GM12874 (cell line): ENCODE measurements around the gene RAET1E.

Source experiments
- TF ChIP-seq, protein P1 (sequence below): IDR thresholded peaks from 2 replicates; pipeline ENCODE4 v1.5.1; 2011; ENCODE audit warnings: low read depth, mild to moderate bottlenecking, control low read depth, low read length, moderate library complexity; ENCODE audit not compliant: insufficient read depth

RAET1E gene

DNA sequence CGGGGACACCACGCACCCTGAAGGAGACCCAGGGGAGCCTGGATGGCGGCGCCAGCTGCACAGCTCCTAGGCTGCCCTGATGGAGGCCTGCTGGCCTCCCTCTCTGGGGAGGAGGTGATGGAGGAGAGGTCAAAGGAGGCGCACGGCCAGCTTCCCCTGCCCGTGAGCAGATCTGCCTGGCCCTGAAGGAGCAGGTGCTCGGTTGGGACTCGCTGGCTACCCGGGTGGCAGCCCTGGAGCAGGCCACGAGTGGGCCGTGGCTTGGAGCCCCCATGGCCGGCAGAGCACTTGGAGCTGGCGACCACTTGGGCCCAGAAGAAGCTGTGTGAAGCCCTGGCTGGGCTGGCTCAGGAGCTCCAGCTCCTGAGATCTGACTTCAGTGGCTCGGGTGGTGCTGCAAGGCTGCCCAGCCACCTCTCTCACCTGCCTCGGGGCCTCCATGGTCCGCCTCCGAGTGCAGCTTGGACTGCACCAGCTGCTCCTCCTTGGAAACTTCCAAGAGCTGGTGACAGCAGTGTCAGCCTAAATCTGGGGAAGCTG is 7.5 kb upstream of the RAET1E start:
- TF ChIP-seq, protein P1, sequence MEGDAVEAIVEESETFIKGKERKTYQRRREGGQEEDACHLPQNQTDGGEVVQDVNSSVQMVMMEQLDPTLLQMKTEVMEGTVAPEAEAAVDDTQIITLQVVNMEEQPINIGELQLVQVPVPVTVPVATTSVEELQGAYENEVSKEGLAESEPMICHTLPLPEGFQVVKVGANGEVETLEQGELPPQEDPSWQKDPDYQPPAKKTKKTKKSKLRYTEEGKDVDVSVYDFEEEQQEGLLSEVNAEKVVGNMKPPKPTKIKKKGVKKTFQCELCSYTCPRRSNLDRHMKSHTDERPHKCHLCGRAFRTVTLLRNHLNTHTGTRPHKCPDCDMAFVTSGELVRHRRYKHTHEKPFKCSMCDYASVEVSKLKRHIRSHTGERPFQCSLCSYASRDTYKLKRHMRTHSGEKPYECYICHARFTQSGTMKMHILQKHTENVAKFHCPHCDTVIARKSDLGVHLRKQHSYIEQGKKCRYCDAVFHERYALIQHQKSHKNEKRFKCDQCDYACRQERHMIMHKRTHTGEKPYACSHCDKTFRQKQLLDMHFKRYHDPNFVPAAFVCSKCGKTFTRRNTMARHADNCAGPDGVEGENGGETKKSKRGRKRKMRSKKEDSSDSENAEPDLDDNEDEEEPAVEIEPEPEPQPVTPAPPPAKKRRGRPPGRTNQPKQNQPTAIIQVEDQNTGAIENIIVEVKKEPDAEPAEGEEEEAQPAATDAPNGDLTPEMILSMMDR = no peak

DNA sequence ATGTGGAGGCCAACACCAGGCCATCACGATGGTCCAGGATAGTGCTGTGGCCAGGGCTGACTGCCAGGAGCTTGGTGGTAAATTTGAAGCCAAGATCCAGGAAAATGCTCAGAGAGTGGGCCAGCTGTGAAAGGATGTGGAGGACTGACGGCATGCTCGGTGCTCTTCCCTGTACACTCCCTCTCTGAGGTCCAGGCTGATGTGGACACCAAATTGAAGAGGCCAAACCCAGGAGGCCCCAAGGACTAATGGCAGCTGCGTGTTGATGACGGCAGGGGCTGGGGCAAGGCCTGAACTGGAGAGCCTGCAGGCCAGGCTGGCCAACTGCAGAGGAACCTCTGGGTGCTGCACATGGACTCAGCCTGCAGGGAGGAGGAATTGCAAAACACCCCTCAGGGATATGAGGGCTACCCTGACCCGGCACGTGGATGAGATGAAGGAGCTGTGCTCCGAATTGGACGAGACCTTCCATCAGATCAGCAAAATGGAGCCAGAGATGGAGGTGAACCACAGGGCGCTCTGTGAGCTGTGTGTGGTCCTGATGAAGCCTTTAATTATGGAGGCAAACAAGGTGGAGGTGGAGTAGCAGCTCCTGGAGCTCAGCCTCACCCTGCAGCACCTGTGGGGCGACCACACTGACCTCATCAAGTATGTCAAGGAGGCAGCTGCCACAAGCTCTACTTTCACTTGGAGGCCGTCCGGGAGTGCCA is 6.9 kb upstream of the RAET1E start:
- TF ChIP-seq, protein P1 = no peak

DNA sequence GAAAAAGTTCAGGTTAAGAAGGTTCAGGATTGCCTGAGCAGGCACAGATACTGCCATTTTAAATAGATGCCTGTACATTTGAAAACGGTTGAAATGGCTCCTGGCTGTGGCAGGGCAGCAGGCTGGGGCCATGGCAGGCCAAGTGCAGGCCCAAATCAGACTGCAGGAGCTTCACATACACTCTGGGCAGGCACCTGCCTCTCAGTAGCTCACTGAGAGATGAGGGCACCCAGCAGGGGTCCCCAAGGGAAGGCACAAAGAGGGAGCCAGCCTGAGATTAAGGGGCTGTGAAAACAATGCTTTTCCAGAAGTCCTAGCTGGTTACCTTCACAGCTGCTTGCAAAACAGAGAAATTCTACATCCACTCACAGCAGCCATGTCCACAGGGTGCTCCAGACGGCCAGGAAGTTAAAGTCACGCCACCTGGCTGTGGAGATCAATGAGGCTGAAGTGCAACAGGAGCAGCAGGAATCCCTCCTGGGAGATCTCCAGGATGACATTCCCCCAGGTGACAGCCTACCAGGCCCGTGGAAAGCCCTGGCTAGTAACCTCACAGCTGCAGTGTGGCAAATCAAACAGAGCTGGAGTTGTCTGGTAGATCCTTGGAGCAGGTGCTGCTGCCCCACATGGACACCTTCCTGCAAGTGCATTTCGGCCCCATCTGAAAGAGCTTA is 6.2 kb upstream of the RAET1E start:
- TF ChIP-seq, protein P1 = no peak

DNA sequence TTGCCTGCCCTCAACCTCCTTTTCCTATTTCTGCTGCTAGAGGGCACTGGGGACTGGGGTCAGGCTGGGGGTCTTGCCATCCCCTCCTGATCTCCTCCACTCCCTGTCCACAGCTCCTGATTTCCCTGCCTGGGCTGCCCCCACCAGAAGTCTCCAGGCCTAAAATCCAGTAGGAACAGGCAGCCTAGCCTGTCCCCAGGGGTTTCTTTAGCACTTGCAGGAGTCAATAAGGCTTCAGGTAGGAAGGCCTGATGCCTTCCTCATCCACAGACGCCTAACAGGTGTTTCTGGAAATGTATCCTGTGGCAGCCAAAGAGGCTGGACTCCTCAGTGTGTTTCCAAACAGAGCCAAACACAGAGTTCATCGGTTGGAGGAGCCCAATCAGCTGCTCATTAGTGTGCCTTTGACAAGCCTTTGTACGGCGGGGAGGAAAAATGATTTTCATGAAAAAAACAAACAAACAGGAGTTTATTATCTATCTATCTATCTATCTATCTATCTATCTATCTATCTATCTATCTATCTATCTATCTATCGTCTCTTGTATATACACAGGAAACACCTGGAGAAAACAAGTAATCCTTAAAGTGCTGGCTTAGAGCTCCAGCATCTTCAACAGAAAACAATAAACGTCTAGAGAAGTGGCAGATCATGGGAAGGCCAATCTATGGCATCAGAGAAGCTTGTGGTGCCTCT is 3.7 kb upstream of the RAET1E start:
- TF ChIP-seq, protein P1 = no peak

DNA sequence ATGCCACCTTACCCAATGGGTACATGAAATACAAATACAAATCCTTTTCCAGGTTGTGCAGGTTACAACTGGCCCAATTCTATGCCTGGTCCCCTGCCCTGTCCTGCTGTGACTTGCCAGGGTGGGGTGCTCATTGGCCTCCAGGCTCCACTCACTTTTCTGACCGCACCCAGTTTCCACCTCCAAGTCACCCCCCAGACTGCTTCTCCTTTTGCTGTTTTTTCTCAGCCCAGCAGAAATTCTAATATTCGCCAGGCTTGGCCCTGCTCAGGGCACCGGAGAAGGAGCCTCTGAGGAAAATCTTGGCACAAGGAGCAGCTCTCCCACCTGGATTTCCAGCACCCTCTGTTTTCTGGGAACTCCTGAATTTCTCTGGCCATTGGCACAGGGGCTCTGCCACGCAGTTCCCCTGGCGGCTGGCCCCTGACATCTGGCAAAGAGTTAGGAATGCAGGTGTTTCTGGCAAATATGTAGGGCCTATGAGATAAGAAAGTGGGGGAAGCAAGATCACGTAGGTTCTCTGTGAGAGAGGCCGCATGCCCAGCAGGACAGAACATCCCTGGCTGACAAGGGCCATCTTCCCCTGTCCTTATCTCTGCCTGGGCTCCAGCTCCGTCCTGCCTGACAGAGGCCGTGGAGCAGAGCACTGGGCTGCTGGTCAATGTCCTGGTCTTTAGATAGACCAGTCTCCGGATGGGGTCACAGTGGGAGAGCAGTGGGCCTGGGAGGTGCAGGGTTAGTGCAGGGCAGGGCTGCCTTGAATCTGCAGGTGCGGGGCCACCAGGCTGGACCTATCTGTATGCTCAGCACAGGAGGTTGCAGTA is 2.9 kb upstream of the RAET1E start:
- TF ChIP-seq, protein P1 = no peak

DNA sequence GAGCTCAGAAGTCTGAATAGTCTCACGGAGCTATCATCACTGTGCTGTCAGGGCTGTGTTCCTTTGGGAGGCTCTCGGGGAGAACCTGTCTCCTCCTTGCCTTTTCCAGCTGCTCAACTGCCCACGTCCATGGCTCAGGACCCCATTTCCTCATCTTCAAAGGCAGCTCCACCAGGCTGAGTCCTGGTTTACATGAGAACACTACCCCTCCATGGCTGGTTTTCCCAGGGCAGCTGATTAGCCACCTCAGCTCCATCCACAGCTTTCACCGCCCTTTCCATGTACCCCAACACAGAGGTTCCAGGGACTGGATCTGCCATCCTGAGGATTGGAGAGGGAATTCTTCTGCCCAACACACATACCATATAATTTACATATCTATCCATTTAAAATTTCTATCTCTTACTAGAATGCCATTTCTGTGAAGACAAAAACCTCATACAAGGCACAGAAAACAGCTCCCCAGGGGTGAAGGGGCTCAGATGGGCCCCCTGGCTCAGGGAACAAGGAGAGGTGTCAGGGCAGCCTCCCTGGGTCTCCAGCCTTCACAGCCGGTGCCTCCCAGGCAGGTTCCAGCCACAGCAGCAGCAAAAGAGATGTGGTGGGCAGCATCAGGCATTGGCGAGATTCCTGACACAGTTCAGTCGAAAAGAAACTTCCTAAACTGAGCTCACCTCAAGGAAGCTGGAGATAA is 2.2 kb upstream of the RAET1E start:
- TF ChIP-seq, protein P1 = no peak
